HG03045 (cell line): Measurements from ENCODE around the gene ALDOC.
"Not testable (repeated sequence)": the region's sequence is repeated elsewhere in the genome, so short reads cannot be mapped to it uniquely, and the experiment has no call there.

Experiments
- ATAC-seq: cut with Tn5 transposase; IDR thresholded peaks from one replicate; pipeline ENCODE4 v1.9.1; 2021; ENCODE audit warnings: mild to moderate bottlenecking, moderate library complexity; ENCODE audit not compliant: unreplicated experiment

ALDOC gene

GRCh38 chr17:28576758-28577465 is at the start of gene ALDOC:
Gene ALDOC (minus strand): TSS chr17:28576895. CDS start chr17:28575532, 1,363 bp downstream.
- peak; percentile 80 for ATAC-seq

GRCh38 chr17:28624148-28624547 is 47.5 kb upstream of the ALDOC start:
- ATAC-seq = no peak

GRCh38 chr17:28623696-28624095 is 47.0 kb upstream of the ALDOC start:
- ATAC-seq = no peak

GRCh38 chr17:28622186-28622585 is 45.5 kb upstream of the ALDOC start:
- no peak for ATAC-seq

- no peak for ATAC-seq
Measured at GRCh38 chr17:28620010-28620409, 43.3 kb upstream of the ALDOC start.

- ATAC-seq = no peak
Measured at GRCh38 chr17:28618464-28618863, 41.8 kb upstream of the ALDOC start.

- no peak for ATAC-seq
Measured at GRCh38 chr17:28616281-28616680, 39.6 kb upstream of the ALDOC start.

GRCh38 chr17:28615260-28615940 is 38.7 kb upstream of the ALDOC start:
- ATAC-seq = no peak

GRCh38 chr17:28613931-28614381 is 37.3 kb upstream of the ALDOC start, which contains the start of gene RSKR:
Gene RSKR (minus strand): TSS chr17:28614185. CDS start chr17:28614161, 24 bp downstream.
- no peak for ATAC-seq

GRCh38 chr17:28612936-28613872 is 36.5 kb upstream of the ALDOC start:
- ATAC-seq = no peak

- ATAC-seq = no peak
Measured at GRCh38 chr17:28612531-28612930, 35.8 kb upstream of the ALDOC start.

GRCh38 chr17:28610376-28610775 is 33.7 kb upstream of the ALDOC start:
- no peak for ATAC-seq

- ATAC-seq = not testable (repeated sequence)
Measured at GRCh38 chr17:28604031-28604430, 27.3 kb upstream of the ALDOC start.

GRCh38 chr17:28599311-28600184 is 22.9 kb upstream of the ALDOC start:
- peak; percentile 41 for ATAC-seq

GRCh38 chr17:28598799-28599310 is 22.2 kb upstream of the ALDOC start, which contains the start of gene SPAG5:
Gene SPAG5 (minus strand): TSS chr17:28599025. CDS start chr17:28598946, 79 bp downstream.
- ATAC-seq = peak; percentile 76

- ATAC-seq = no peak
Measured at GRCh38 chr17:28598389-28598788, 21.7 kb upstream of the ALDOC start.

- no peak for ATAC-seq
Measured at GRCh38 chr17:28597606-28598383, 21.1 kb upstream of the ALDOC start.

- no peak for ATAC-seq
Measured at GRCh38 chr17:28592260-28592659, 15.6 kb upstream of the ALDOC start.

- no peak for ATAC-seq
Measured at GRCh38 chr17:28585851-28586250, 9.2 kb upstream of the ALDOC start.
